Endothelial cell of umbilical vein (primary cell): ENCODE data around the gene AK4.

Experiments used
- CTCF ChIP-seq, 2 donors: IDR thresholded peaks; 1 replicate in 1 of 2; 2 replicates in 1 of 2; pipeline ENCODE4 v1.5.1; 2011; ENCODE audit warnings: low read length in 2 of 2, mild to moderate bottlenecking in 2 of 2, moderate library complexity in 2 of 2, control low read depth in 1 of 2, inconsistent platforms in 1 of 2, low read depth in 1 of 2; ENCODE audit not compliant: insufficient read depth in 1 of 2; ENCODE audit errors: extremely low read depth in 1 of 2
- MYC ChIP-seq: IDR thresholded peaks from one replicate; pipeline ENCODE4 v1.6.1; 2011; ENCODE audit warnings: mild to moderate bottlenecking, low read depth, low read length
- POLR2A ChIP-seq: IDR thresholded peaks from 2 replicates; pipeline ENCODE4 v1.6.1; 2012; ENCODE audit warnings: low read depth, mild to moderate bottlenecking, control low read depth, low read length

- TF ChIP-seq POLR2A, result no peak
- no peak for TF ChIP-seq CTCF (IDR thresholded peaks at IDR 0.05; ENCODE audit: extremely low read depth in 1 of 2, insufficient read depth in 1 of 2, low read depth in 1 of 2, low read length in 2 of 2)
- TF ChIP-seq MYC, result no peak
These were observed 128.4 kb downstream of the AK4 start for GRCh38 chr1:65276197-65276939.
